Measurements from ENCODE around the gene TMEM170B.

The TMEM170B gene

GRCh38 chr6:11494786-11495564 is 42.6 kb upstream of the TMEM170B start:
- no peak for DNase-seq (ENCODE audit: low read depth)
- no peak for TF ChIP-seq CTCF (conservative IDR thresholded peaks at IDR 0.05; ENCODE audit: control insufficient read depth, insufficient read depth, low read depth, low read length)
- H3K4me3 ChIP-seq (ENCODE audit: control insufficient read depth, low read depth, low read length) = no peak overlapping the region

- TF ChIP-seq CTCF (conservative IDR thresholded peaks at IDR 0.05; ENCODE audit: control insufficient read depth, insufficient read depth, low read depth, low read length) = no peak
- DNase-seq (ENCODE audit: low read depth) = no peak
- H3K4me3 ChIP-seq (ENCODE audit: control insufficient read depth, low read depth, low read length) = no peak overlapping the region
Measured at GRCh38 chr6:11495565-11496145, 41.9 kb upstream of the TMEM170B start.

GRCh38 chr6:11496152-11497060 is 41.1 kb upstream of the TMEM170B start:
- peak; percentile 90 for TF ChIP-seq CTCF (conservative IDR thresholded peaks at IDR 0.05; ENCODE audit: control insufficient read depth, insufficient read depth, low read depth, low read length)
- H3K4me3 ChIP-seq (ENCODE audit: control insufficient read depth, low read depth, low read length) = no peak overlapping the region
- DNase-seq (ENCODE audit: low read depth) = peak; percentile 85

- DNase-seq (ENCODE audit: low read depth) = no peak
- H3K4me3 ChIP-seq (ENCODE audit: control insufficient read depth, low read depth, low read length) = no peak overlapping the region
- TF ChIP-seq CTCF (conservative IDR thresholded peaks at IDR 0.05; ENCODE audit: control insufficient read depth, insufficient read depth, low read depth, low read length) = no peak
Measured at GRCh38 chr6:11497107-11497506, 40.4 kb upstream of the TMEM170B start.

- DNase-seq (ENCODE audit: low read depth) = no peak
- no peak overlapping the region for H3K4me3 ChIP-seq (ENCODE audit: control insufficient read depth, low read depth, low read length)
- no peak for TF ChIP-seq CTCF (conservative IDR thresholded peaks at IDR 0.05; ENCODE audit: control insufficient read depth, insufficient read depth, low read depth, low read length)
Measured at GRCh38 chr6:11497881-11498280, 39.7 kb upstream of the TMEM170B start.

GRCh38 chr6:11500008-11500407 is 37.5 kb upstream of the TMEM170B start:
- peak; percentile 74 for DNase-seq (ENCODE audit: low read depth)
- no peak overlapping the region for H3K4me3 ChIP-seq (ENCODE audit: control insufficient read depth, low read depth, low read length)
- no peak for TF ChIP-seq CTCF (conservative IDR thresholded peaks at IDR 0.05; ENCODE audit: control insufficient read depth, insufficient read depth, low read depth, low read length)

All from fibroblast of mammary gland (primary cell).